Gastroesophageal sphincter (tissue), 4 donors: Measurements from ENCODE around the gene RIMS4. TPM values are rescaled to one million over a fixed set of nuclear protein-coding genes. Genes with fewer than 3 reads are reported as not detected.

Experiments used
- ATAC-seq: fragments of 150-250 bp; one replicate; pipeline ENCODE4 v1.9.1; 2016; ENCODE audit warnings: mild to moderate bottlenecking, moderate library complexity
- H3K27ac ChIP-seq, 4 donors: fragments of 200-600 bp; sonication (generic) in 3 of 4; 1 replicate in 3 of 4; 2 replicates in 1 of 4; pipeline ENCODE4 v1.5.1; 2016 to 2019
- H3K27me3 ChIP-seq: fragments of 200-600 bp; sonication (generic); one replicate; pipeline ENCODE4 v1.5.1; 2019
- H3K36me3 ChIP-seq, 2 donors: fragments of 200-600 bp; sonication (generic); one replicate each; pipeline ENCODE4 v1.5.1; 2019; ENCODE audit warnings: control low read depth in 1 of 2
- H3K4me1 ChIP-seq, 3 donors: fragments of 200-600 bp; sonication (generic); 1 replicate in 2 of 3; 2 replicates in 1 of 3; pipeline ENCODE4 v1.5.1; 2016 to 2019; ENCODE audit warnings: control low read depth in 2 of 3
- H3K4me3 ChIP-seq, 2 donors: fragments of 200-600 bp; sonication (generic); one replicate each; pipeline ENCODE4 v1.5.1; 2019; ENCODE audit warnings: mild to moderate bottlenecking in 1 of 2, moderate library complexity in 1 of 2
- H3K9me3 ChIP-seq, 3 donors: fragments of 200-600 bp; sonication (generic); one replicate each; pipeline ENCODE4 v1.5.1; 2017 to 2019; ENCODE audit warnings: control low read depth in 2 of 3
- CTCF ChIP-seq, 4 experiments: fragments of 200-600 bp in 2 of 4; fragments of 450-650 bp in 2 of 4; sonication (generic) in 1 of 4; IDR thresholded peaks; one replicate each; pipeline ENCODE4 v1.5.1; 2017 to 2019; ENCODE audit warnings: antibody characterized with exemption in 4 of 4, mild to moderate bottlenecking in 2 of 4, moderate library complexity in 2 of 4
- EP300 ChIP-seq: sonication (generic); formaldehyde crosslinking; IDR thresholded peaks from one replicate; pipeline ENCODE4 v1.6.1; 2017; ENCODE audit warnings: antibody characterized with exemption, mild to moderate bottlenecking
- POLR2A ChIP-seq, 2 donors: fragments of 450-650 bp; IDR thresholded peaks; one replicate each; pipeline ENCODE4 v1.6.1; 2017; ENCODE audit warnings: antibody characterized with exemption in 2 of 2, mild to moderate bottlenecking in 2 of 2, moderate library complexity in 1 of 2
- POLR2AphosphoS5 ChIP-seq: sonication (generic); formaldehyde crosslinking; IDR thresholded peaks from one replicate; pipeline ENCODE4 v1.6.1; 2017; ENCODE audit warnings: antibody characterized with exemption
- whole genome bisulfite sequencing, 2 donors: methylation state at CpG; one replicate each; pipeline ENCODE4 v1.1.5; 2018; ENCODE audit warnings: low coverage in 1 of 2; 5-methylcytosine and 5-hydroxymethylcytosine counted together
- total RNA-seq, 4 donors: library from RNA; depleted of rRNA; stranded (reverse); fragments of >200 nt; gene quantifications; one replicate each; pipeline ENCODE4 v1.1.0, GENCODE V29; 2016

The RIMS4 gene
- total RNA-seq, 4 donors from 2014 or later: 1.2 to 4.6 (median 2.4) TPM

DNA sequence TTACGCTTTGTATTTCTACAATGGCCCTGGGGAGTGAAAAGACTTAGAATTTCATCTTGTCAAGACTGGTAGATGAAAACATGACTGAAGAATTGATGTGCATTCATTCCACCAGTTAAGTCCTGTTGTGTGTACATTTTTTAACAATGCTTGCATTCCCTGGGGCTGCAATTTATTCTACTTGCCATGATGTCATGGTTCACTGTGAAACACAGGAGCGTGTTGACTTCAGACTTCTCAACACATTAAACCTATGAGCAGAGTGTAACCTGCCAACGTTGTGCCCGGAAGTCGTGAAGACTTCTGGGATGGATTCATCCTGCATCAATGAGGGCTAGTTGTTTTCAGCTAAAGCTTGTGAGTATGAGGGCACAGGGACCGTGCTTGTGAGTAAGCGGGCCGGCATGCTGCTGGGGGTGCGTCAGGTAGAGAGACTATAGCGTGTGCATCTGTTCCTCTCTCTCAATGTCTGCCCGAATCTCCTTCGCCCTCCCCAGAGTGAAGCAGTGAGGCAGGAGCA, 26.3 kb upstream of the RIMS4 start:
- Histone ChIP-seq H3K27me3 (peaks cover 40% of the 10 kb centered on the region), H3K4me3 (no peak overlapping the region), H3K4me1 (no peaks in the 10 kb centered on the region), H3K9me3 (peaks cover 0 to 5% (median 0%) of the 10 kb centered on the region in 3 donors), H3K27ac (no peak overlapping the region), H3K36me3 (no peaks in the 10 kb centered on the region)
- TF ChIP-seq EP300: no peak
- TF ChIP-seq POLR2AphosphoS5: no peak
- no peak for TF ChIP-seq POLR2A (IDR thresholded peaks at IDR 0.05)
- TF ChIP-seq CTCF (IDR thresholded peaks at IDR 0.05): no peak
- 89 to 92% methylated on average over 4 to 9 of the region's 12 CpGs for WGBS, 2 donors
- no peak for ATAC-seq

DNA sequence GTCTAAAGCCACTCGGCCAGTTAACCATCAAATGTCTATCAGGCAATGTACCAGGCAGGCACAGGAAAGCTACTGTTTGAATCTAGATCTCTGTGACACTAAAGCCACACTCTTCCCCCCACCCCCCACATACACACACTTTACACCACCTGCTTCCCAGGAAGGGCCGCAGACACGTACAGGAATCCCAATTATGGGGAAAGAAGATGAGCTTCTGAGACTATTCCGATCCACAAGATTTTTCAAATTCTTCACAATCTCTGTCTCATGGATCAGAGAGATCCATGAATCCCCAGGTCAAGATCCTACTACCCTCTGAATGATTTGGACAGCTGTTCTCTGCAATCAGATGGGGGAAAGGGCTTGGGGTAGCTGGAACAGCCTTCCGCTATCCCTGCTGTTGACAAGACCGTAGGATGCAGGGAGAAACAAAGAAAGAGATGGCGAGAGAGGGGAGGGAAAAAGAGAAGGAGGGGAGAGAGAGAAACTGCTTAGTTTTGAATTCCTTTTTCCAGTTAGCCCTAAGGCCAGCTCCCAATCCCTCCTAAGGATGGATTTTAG, 25.4 kb upstream of the RIMS4 start:
- H3K9me3 ChIP-seq: peaks cover 0 to 5% (median 0%) of the 10 kb centered on the region in 3 donors
- H3K27me3 ChIP-seq: peaks cover 46% of the 10 kb centered on the region
- no peaks in the 10 kb centered on the region for H3K4me1 ChIP-seq
- TF ChIP-seq POLR2AphosphoS5 (no peak), CTCF (IDR thresholded peaks at IDR 0.05) (no peak), EP300 (no peak), POLR2A (IDR thresholded peaks at IDR 0.05) (no peak)
- WGBS, 2 donors: 37 to 55% methylated on average over 2 to 6 of the region's 7 CpGs
- no peaks in the 10 kb centered on the region for H3K36me3 ChIP-seq
- no peak for ATAC-seq
- no peak overlapping the region for H3K27ac ChIP-seq
- H3K4me3 ChIP-seq: no peak overlapping the region

DNA sequence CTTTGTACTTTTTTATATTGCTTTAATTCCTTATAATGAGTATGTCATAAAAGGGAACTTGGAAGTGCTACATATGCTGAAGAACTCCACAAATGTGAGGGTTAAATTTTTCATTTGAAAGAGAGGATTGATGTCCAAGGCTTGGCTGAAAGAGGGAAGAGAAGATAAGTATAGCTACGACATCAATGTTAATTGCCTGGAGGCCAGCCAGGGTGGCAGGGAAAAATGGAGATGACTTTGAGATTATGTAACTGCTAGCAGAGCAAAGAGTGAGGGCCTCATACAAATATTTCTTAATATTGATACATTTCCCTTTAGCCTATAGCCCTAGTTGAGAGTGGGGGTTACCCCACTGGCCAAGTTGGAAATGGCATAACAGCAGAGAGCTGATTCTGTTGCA, 24.8 kb upstream of the RIMS4 start:
- Histone ChIP-seq H3K36me3 (no peaks in the 10 kb centered on the region), H3K27me3 (peaks cover 51% of the 10 kb centered on the region), H3K4me3 (no peak overlapping the region), H3K4me1 (no peaks in the 10 kb centered on the region), H3K9me3 (peaks cover 0 to 5% (median 0%) of the 10 kb centered on the region in 3 donors), H3K27ac (no peak overlapping the region)
- WGBS, 2 donors: 7 to 14% methylated on average over 1 of the region's 1 CpG
- TF ChIP-seq CTCF (IDR thresholded peaks at IDR 0.05): no peak
- no peak for TF ChIP-seq POLR2A (IDR thresholded peaks at IDR 0.05)
- no peak for TF ChIP-seq EP300
- ATAC-seq: no peak

DNA sequence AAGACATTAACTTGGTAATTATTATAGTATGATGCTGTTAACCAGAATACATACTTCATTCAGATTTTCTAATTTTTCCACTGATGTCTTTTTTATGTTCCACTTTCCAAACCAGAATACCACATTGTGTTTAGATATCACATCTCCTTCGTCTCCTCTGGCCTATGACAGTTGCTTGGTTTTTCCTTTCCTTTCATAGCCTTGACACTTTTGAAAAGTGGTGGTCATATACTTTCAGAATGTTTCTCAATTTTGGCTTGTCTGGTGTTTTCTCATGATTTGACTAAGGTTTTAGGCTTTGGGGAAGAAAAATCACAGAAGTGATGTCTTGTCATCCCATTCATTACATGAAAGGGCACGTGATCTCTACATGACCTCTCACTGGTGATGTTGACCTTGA, 24.3 kb upstream of the RIMS4 start:
- 18 to 56% methylated on average over 2 of the region's 2 CpGs for WGBS, 2 donors
- TF ChIP-seq EP300 (no peak), POLR2A (IDR thresholded peaks at IDR 0.05) (no peak), POLR2AphosphoS5 (no peak), CTCF (IDR thresholded peaks at IDR 0.05) (no peak)
- peaks cover 0 to 5% (median 0%) of the 10 kb centered on the region in 3 donors for H3K9me3 ChIP-seq
- no peaks in the 10 kb centered on the region for H3K4me1 ChIP-seq
- no peak overlapping the region for H3K27ac ChIP-seq
- no peak for ATAC-seq
- peaks cover 54% of the 10 kb centered on the region for H3K27me3 ChIP-seq
- H3K4me3 ChIP-seq: no peak overlapping the region
- no peaks in the 10 kb centered on the region for H3K36me3 ChIP-seq

GRCh38 chr20:44833437-44833836, 23.1 kb upstream of the RIMS4 start:
- TF ChIP-seq POLR2AphosphoS5 (no peak), EP300 (no peak), CTCF (IDR thresholded peaks at IDR 0.05) (no peak), POLR2A (IDR thresholded peaks at IDR 0.05) (no peak)
- peaks cover 0 to 5% (median 0%) of the 10 kb centered on the region in 3 donors for H3K9me3 ChIP-seq
- ATAC-seq: no peak
- H3K27ac ChIP-seq: no peak overlapping the region
- H3K36me3 ChIP-seq: no peaks in the 10 kb centered on the region
- no peaks in the 10 kb centered on the region for H3K4me1 ChIP-seq
- H3K4me3 ChIP-seq: no peak overlapping the region
- H3K27me3 ChIP-seq: peaks cover 51% of the 10 kb centered on the region
- 54% methylated on average over 1 of the region's 1 CpG; no CpG with 5 or more reads in 1 of the 2 donors for WGBS, 2 donors
